Effector memory CD8-positive, alpha-beta T cell (primary cell): ENCODE measurements around the gene CNN1.

Experiments
- ATAC-seq: fragments of 150-1000 bp; cut with Tn5 transposase; replicated peaks from 2 replicates; pipeline ENCODE4 v1.10.0; 2021; ENCODE audit warnings: mild to moderate bottlenecking, moderate library complexity
- DNase-seq, 3 experiments: peaks; one replicate each; pipeline ENCODE4 v3.0.0; 2021
- H3K27ac Mint-ChIP-seq, 2 donors: one replicate each; pipeline ENCODE4 v1.8.0; 2022; ENCODE audit warnings: mild to moderate bottlenecking in 2 of 2, mixed read lengths in 2 of 2, moderate library complexity in 2 of 2
- H3K27me3 Mint-ChIP-seq, 2 donors: one replicate each; pipeline ENCODE4 v1.8.0; 2022; ENCODE audit warnings: mixed read lengths in 2 of 2
- H3K36me3 Mint-ChIP-seq: one replicate; pipeline ENCODE4 v1.8.0; 2022; ENCODE audit warnings: mild to moderate bottlenecking, moderate library complexity, mixed read lengths; ENCODE audit not compliant: insufficient read depth
- H3K4me1 Mint-ChIP-seq, 2 donors: one replicate each; pipeline ENCODE4 v1.8.0; 2022; ENCODE audit warnings: low read depth in 2 of 2, mixed read lengths in 2 of 2
- H3K4me3 Mint-ChIP-seq, 2 donors: one replicate each; pipeline ENCODE4 v1.8.0; 2022; ENCODE audit warnings: mild to moderate bottlenecking in 2 of 2, mixed read lengths in 2 of 2, moderate library complexity in 2 of 2
- H3K9me3 Mint-ChIP-seq, 2 donors: one replicate each; pipeline ENCODE4 v1.8.0; 2022; ENCODE audit warnings: mixed read lengths in 2 of 2

Gene CNN1

GRCh38 chr19:11541238-11541637, 2.6 kb downstream of the CNN1 start:
- Mint-ChIP-seq H3K27me3 (peaks cover 35 to 58% of the 10 kb centered on the region in 2 donors), H3K27ac (no peak overlapping the region), H3K4me1 (peaks cover 0 to 1% of the 10 kb centered on the region in 2 donors), H3K36me3 (no peaks in the 10 kb centered on the region), H3K9me3 (no peaks in the 10 kb centered on the region), H3K4me3 (no peak overlapping the region)
- no peak for ATAC-seq
- DNase-seq: no peak

DNA sequence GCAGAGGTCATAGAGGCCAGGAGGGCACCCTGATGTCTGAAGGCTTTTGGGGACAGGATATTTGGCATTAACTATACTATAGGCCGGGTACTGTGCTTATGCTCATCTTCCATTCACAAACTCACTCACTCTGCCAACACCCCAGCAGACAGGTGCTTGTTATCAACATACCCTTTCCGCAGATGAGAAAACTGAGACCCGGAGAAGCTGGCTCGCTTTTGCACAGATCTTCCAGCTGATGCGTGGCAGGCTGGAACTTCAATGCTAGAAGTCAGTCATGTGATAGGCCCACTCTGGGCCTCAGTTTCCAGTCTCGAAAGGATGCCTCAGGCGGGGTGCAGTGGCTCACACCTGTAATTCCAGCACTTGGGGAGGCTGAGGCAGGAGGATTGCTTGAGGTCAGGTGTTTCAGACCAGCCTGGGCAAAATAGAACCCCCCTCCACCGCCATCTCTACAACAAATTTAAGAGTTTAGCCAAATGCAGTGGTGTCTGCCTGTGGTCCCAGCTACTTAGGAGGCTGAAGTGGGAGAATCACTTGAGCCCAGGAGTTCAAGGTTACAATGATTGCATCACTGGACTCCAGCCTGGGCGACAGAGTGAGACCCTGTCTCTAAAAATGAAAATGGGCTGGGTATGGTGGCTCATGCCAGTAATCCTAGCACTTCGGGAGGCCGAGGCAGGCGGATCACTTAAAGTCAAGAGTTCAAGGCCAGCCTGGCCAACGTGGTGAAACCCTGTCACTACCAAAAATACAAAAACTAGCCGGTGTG, 9.5 kb downstream of the CNN1 start:
- Mint-ChIP-seq H3K27me3 (peaks cover 14 to 22% of the 10 kb centered on the region in 2 donors), H3K27ac (no peak overlapping the region), H3K36me3 (peaks cover 11% of the 10 kb centered on the region), H3K4me1 (peaks cover 0 to 1% of the 10 kb centered on the region in 2 donors), H3K4me3 (no peak overlapping the region), H3K9me3 (no peaks in the 10 kb centered on the region)
- ATAC-seq (no peak), DNase-seq (no peak)

GRCh38 chr19:11549386-11549953, 10.8 kb downstream of the CNN1 start:
- Mint-ChIP-seq H3K9me3 (no peaks in the 10 kb centered on the region), H3K4me1 (peaks cover 0 to 1% of the 10 kb centered on the region in 2 donors), H3K27me3 (peaks cover 7 to 13% of the 10 kb centered on the region in 2 donors), H3K36me3 (peaks cover 16% of the 10 kb centered on the region), H3K4me3 (no peak overlapping the region), H3K27ac (no peak overlapping the region)
- DNase-seq: no peak
- no peak for ATAC-seq

DNA sequence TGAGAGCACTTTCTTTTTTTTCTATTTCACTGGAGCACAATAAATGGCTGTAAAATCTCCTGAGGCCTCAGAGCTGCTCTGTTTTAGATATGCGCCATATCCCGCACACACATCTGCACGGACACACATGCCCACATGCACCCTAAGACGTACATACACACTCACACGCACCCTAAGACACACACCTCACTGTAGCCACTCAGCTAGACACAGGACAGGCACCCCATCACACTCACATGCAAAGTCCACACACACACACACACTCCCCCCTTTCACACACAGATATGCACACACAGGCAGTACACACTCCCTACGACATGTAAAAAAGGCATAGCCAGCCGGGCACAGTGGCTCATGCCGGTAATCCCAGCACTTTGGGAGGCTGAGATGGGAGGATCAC, 11.6 kb downstream of the CNN1 start:
- Mint-ChIP-seq H3K36me3 (peaks cover 22% of the 10 kb centered on the region), H3K9me3 (no peaks in the 10 kb centered on the region), H3K27me3 (peaks cover 1 to 5% of the 10 kb centered on the region in 2 donors), H3K4me1 (peaks cover 1% of the 10 kb centered on the region in 2 donors), H3K27ac (no peak overlapping the region), H3K4me3 (no peak overlapping the region)
- DNase-seq: no peak
- no peak for ATAC-seq

- DNase-seq: no peak
- H3K4me3 Mint-ChIP-seq: no peak overlapping the region
- peak; percentile 8 for ATAC-seq
- H3K36me3 Mint-ChIP-seq: peaks cover 22% of the 10 kb centered on the region
- H3K27me3 Mint-ChIP-seq: no peaks in the 10 kb centered on the region
- H3K27ac Mint-ChIP-seq: peak overlapping the region in 1 of 2 donors; percentile 20
- H3K4me1 Mint-ChIP-seq: peaks cover 7 to 13% of the 10 kb centered on the region in 2 donors
- H3K9me3 Mint-ChIP-seq: no peaks in the 10 kb centered on the region
Observed at GRCh38 chr19:11551603-11552235, 13.1 kb downstream of the CNN1 start.

GRCh38 chr19:11552666-11553372, 14.2 kb downstream of the CNN1 start:
- Mint-ChIP-seq H3K27me3 (no peaks in the 10 kb centered on the region), H3K27ac (no peak overlapping the region), H3K36me3 (peaks cover 26% of the 10 kb centered on the region), H3K9me3 (no peaks in the 10 kb centered on the region), H3K4me1 (peaks cover 14 to 21% of the 10 kb centered on the region in 2 donors), H3K4me3 (no peak overlapping the region)
- ATAC-seq: no peak
- DNase-seq: no peak

- ATAC-seq: no peak
- Mint-ChIP-seq H3K27ac (no peak overlapping the region), H3K27me3 (no peaks in the 10 kb centered on the region), H3K9me3 (no peaks in the 10 kb centered on the region), H3K4me3 (no peak overlapping the region), H3K4me1 (peaks cover 23 to 32% of the 10 kb centered on the region in 2 donors), H3K36me3 (peaks cover 30% of the 10 kb centered on the region)
- no peak for DNase-seq
Observed at GRCh38 chr19:11554160-11554559, 15.5 kb downstream of the CNN1 start.

DNA sequence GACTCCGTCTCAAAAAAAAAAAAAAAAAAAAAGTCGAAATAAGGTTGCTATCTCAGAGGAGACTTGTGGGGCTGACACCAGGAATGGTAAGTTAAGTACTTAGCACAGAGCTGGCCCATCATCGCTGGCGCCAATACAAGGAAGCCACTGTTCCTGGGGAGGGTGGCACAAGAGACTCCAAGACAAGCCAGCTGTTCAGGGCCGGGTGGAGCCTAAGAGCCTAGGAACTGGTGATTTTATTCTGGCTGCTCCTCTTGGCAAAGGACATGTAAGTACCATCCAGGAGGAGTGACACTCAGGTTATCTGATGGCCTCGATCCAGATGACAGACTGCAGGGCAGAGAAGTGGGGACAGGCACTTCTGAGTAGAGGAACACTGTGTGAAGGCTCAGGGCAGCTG, 16.6 kb downstream of the CNN1 start:
- Mint-ChIP-seq H3K4me3 (no peak overlapping the region), H3K27ac (peak overlapping the region in 1 of 2 donors; percentile 29), H3K4me1 (peaks cover 29 to 38% of the 10 kb centered on the region in 2 donors), H3K27me3 (no peaks in the 10 kb centered on the region), H3K36me3 (peaks cover 33% of the 10 kb centered on the region), H3K9me3 (no peaks in the 10 kb centered on the region)
- ATAC-seq: no peak
- no peak for DNase-seq

DNA sequence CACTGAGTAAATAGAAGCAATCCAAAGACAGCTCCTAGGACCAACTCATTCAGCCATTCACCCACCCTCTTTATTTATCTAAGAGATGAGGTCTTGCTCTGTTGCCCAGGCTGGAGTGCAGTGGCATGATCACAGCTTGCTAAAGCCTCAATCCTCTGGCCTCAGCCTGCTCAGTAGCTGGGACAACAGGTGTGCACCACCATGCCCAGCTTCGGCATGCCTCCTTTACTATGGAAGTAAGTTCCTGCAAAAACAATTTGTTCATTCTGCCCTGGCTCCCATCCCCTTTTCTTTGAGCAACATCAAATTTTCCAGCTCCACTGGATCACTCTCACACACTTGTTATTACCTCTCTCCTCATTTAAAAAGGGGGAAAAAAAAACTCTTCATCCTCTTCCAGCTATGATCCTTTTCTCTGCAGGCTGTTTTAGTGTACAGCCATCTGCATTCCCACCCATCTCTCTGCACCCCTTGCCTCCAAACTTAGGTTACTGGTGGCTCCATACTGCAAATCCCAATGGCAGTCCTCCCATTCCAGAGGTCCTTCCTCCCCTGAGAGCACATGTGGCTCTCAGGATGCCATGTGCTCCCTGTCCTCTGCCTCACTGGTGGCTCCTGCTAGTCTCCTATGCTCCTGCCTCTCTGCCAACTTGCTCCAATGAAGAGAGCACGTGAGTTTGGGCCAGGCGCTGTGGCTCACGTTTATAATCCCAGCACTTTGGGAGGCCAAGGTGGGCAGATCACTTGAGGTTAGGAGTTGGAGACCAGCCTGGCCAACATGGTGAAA, 18.2 kb downstream of the CNN1 start:
- ATAC-seq (no peak), DNase-seq (no peak)
- Mint-ChIP-seq H3K36me3 (peaks cover 28% of the 10 kb centered on the region), H3K4me1 (peaks cover 35 to 42% of the 10 kb centered on the region in 2 donors), H3K27me3 (no peaks in the 10 kb centered on the region), H3K4me3 (peak overlapping the region; percentile 91 to 97), H3K27ac (peak overlapping the region in 1 of 2 donors; percentile 78), H3K9me3 (no peaks in the 10 kb centered on the region)

GRCh38 chr19:11558881-11559828, 20.5 kb downstream of the CNN1 start, which contains the start of gene ELOF1:
Gene ELOF1 (minus strand): TSS chr19:11559230. CDS start chr19:11554347, 4,883 bp downstream.
- DNase-seq (peak; percentile 91 to 94 (median 93)), ATAC-seq (peak; percentile 95)
- H3K27me3 Mint-ChIP-seq: no peaks in the 10 kb centered on the region
- peaks cover 18% of the 10 kb centered on the region for H3K36me3 Mint-ChIP-seq
- no peaks in the 10 kb centered on the region for H3K9me3 Mint-ChIP-seq
- H3K27ac Mint-ChIP-seq: peak within 1 kb of the TSS; percentile 78 to 97
- peaks cover 35 to 42% of the 10 kb centered on the region in 2 donors for H3K4me1 Mint-ChIP-seq
- H3K4me3 Mint-ChIP-seq: peak within 1 kb of the TSS; percentile 91 to 97

GRCh38 chr19:11560404-11561051, 21.9 kb downstream of the CNN1 start:
- ATAC-seq (peak; percentile 42), DNase-seq (peak; percentile 52 to 60 (median 54))
- no peaks in the 10 kb centered on the region for H3K9me3 Mint-ChIP-seq
- H3K36me3 Mint-ChIP-seq: peaks cover 11% of the 10 kb centered on the region
- H3K4me3 Mint-ChIP-seq: peak overlapping the region; percentile 91 to 97
- H3K27me3 Mint-ChIP-seq: no peaks in the 10 kb centered on the region
- peaks cover 32 to 38% of the 10 kb centered on the region in 2 donors for H3K4me1 Mint-ChIP-seq
- peak overlapping the region; percentile 18 to 50 for H3K27ac Mint-ChIP-seq
